Left forelimb (tissue), 1 donor: Measurements from ENCODE around the gene PHLPP1.
"Not testable (repeated sequence)": the region's sequence is repeated elsewhere in the genome, so short reads cannot be mapped to it uniquely, and the experiment has no call there.

Source experiments
- DNase-seq: peaks from one replicate; pipeline ENCODE4 v3.0.0-alpha.2; 2018; ENCODE audit warnings: low spot score

Gene PHLPP1

DNA sequence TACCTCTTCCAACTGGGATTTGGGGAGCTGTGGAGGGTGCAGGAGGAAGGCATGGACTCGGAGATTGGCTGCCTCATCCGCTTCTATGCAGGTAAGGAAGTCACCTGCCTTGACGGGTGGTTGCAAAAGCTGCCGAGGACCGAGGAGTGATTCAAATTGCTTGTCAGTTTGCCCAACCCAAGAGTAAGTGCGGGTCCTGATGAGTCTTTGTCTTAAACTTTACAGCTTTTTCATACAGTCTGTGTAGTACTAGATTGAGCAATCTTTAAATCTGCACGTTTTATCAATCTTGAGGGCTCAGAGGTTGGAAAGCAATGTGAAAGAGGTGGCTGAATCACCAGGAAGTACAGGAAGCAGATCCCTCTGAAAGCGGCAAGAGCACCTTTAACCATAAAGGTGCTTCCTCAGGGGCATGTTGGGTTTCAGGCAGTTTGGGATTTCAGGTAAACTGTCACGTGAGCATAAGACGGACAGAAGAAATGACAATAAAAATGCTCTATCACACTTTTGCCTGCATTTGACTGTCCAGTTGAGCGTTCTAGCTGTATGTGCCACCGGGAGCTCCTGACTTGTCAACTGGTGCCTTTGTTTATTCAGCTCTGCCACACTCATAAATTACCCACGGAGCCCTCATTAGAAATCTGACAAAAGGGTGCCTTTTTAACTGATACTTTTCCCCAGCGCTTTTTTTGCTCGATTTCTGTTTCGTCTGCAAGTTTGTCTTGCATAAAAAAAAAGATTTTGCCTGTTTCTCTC, 2.0 kb downstream of the PHLPP1 start:
- DNase-seq = no peak

DNA sequence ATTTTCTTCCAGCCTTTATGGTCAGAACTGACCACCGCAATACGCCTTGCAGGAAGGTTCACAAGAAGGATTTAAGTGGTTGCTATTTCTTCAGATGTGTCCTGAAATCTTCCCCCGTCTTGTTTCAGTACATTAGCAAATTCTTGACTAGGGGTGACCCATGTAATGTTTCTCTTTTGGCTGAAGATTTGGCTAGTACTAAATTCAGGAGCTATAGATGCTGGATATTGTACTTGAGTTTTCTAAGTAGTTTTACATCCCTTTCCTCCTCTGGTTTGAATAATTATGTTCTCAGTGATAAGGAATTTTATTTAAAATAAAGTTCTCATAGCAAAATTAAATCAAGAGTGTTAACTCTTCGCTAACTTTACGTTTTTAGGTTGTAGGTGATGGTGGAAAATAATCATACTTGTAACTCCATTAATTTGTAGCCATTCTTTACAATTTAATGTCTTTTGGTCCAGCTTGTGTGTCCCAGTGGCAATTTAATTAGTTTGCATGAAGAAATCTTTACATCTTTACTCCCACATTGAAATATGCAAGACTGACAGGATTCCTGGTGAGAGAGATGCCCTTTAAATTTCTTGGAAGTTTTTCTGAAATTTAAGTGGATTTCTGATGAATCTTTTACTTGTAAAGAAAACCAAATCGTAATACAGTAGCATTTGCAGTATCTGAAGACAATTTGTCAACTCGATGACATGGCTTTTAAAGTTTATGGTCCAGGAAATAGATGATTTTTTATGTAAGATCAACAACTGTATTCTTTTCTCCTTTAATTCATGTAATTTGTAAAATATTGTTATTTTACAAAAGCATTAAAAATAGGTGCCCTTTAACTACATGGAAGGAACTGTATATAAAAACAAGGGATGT, 2.8 kb downstream of the PHLPP1 start:
- no peak for DNase-seq

DNA sequence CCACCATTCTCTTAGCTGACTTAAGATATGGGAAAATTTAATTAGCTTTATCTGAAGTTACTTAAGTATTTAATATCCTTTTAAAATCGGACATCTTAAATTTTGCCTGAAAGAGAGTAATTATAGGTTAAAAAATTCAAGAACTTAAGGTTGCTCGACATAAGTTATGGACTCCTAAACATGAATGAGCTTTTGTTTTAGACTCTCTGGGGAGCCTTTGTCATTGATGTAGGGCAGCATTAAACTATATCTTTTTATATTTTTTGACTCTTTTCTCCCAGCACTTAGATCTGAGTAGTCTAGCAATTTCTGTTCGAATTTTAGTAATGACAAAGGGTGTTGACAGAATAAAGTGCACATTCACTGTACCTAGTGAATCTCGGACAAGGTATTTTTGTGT, 4.7 kb downstream of the PHLPP1 start:
- DNase-seq = no peak

DNA sequence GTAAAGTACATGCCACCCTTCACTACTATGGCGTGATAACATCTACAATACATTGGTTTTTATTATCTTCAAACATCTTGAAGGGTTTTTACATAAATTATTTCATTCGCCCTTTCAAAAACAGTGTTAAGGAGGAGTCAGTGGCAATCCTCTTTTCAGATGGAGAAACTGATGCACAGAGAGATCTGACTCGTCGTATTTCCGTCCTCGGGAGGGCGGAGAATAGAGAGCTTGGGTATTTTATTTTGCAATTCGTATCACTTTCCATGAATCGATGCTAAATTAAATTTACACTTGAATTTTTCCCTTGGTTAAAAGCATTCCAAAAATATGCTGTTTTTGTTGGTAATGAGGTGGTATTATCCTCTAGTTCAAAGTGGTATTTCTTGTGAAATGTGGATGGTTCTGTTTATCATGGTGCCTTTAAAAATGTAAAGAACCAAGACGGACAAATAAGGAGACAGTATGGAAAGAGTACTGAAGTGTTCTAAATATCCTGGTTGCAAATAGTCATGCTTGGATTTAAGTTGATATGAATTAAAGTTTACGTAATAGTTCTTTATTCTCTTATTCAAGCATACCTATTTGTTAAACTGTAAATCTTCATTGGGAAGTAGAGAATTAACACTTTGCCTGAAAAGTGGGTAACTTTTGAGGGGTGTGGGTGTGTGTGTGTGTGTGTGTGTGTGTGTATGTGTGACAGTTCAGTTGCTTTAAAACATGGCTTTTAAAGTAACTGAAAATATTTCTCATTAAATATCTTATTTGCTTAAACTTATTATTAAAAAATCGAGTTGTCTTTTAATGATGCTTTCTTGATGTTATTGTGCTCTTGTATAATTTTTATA, 5.6 kb downstream of the PHLPP1 start:
- no peak for DNase-seq

DNA sequence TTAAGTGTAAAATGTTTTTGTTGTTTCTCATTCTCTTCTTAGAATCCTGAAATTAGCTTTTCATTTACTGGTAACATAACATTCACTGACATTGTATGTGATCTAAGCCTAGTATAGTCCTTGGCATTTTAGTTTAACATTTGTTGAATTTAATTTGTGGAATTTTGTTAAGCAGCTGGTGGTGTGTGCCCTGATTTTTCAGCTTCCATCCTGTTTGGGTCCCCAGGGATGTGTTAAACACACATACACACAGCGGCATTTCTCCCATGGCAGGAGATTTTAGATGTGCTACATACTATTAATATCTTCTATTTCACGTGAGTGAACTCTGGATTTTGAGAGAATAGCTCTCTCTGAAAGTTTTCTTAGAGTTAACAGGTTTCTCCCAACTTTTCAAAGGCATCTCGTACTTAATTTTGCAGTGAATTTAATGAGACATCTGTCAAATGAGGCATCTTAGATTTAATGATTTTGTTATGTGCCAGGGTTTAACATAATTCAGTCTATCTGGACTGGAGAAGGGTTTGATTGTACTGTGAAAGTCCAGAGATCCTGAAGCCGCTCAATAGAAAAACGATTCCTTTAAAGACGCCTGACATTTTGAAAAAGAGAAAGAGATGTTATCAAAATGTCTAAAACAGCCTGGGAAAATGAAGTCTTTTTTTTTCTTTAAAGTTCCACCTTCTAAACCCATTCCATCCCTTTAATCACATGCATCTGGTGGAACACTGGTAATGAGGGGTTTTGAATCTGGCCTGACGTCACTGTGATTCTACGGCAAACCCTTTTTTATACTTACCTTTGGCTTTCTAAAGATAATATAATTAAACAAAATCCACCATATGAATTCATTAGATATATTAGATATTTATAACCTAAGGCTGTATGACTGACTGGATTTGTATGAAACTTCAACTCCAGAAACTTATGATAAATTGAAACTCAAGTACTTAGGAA, 6.8 kb downstream of the PHLPP1 start:
- DNase-seq = no peak

DNA sequence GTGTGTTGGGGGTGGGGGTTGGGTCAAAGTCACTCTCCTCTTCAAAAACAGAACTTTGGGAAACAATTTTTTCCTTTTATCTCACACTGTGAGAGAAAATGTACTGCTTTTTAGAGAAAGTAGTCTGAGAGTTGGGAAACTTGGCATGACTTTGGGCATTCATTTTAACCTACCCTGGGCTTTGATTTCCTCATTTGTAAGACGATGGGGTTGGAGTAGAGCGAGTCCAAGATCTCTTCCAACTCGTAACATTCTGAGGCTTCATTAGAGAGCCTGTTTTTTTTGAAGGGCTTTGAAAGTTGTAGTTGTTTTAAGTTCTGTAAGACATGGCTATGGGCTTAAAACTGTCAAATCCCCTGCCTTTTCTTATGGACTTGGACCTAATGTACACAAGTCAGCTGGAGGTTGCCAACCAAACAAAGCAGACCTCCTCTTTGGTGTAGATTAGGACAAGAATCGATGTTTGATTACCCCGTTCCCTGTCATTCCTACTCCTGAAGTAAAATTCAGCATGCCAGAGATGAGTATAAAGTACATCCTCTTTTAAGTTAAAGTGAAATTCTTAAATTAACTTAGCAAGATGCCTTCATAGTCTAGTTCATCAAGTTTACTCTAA, 8.4 kb downstream of the PHLPP1 start:
- DNase-seq = no peak

DNA sequence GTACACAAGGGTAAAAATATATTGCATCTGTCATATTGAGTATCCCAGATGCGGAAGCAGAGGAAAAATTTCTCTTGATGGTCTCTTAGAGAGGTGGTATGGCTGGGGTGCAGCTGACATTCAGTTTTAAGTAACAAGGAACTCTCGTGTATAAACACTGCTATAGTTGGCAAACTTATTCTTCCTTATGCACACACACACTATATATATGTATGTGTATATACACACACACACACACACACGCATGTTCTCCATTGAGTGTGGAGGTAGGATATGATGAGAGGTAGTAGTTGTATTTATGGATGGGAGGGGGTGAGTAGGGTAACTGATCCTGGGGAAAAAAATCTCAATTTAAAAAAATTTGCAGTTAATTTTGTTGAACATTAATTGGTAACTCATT, 10.6 kb downstream of the PHLPP1 start:
- DNase-seq = no peak

DNA sequence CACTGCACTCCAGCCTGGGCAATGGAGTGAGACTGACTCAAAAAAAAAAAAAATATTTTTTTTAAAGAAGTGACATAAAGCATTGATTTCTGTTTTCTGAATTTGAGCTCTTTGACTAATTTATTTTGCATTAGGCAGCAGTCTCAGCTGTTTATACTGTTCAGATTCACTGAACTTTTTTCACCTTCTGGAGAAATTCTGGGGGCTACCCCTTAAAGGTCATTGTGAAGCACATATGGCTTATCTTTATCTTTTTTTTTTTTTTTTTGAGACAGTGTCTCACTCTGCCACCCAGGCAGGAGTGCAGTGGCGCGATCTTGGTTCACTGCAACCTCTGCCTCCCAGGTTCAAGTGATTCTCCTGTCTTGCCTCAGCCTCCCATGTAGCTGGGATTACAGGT, 12.9 kb downstream of the PHLPP1 start:
- DNase-seq = no peak

DNA sequence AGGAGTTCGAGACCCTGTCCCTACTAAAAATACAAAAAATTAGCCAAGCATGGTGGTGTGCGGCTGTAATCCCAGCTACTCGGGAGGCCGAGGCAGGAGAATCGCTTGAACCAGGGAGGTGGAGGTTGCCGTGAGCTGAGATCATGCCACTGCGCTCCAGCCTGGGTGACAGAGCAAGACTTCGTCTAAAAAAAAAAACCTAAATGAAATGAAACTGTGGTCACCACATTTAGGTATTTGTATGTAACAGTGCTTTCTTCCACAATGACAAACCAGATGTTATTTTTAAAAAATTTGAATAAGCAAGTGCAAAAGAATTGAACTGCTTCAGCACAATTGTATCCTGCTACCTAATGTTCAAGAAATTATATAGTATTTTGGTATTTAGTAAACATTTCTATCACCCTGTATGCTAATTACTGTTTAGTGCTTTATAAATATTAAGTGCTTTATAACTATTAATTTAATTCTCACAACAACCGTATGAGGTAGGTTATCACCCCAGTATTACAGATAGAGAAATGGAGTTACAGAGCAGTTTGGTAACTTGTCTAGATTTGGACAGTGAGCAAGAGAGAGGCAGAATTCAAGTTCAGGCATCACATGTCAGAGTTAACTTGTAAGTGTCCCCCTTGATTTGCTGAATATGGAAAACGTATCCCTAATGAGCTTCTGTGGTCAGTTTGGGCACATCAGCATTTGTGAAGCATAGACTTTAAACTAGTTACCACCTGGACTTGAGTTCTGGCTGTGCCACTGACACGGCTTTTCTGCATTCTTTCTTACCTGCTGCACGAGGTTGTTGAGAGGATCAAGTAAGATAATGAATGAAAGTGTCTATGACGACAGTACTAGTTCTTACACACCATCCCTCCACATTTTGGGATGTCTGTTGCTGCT, 14.4 kb downstream of the PHLPP1 start:
- no peak for DNase-seq

DNA sequence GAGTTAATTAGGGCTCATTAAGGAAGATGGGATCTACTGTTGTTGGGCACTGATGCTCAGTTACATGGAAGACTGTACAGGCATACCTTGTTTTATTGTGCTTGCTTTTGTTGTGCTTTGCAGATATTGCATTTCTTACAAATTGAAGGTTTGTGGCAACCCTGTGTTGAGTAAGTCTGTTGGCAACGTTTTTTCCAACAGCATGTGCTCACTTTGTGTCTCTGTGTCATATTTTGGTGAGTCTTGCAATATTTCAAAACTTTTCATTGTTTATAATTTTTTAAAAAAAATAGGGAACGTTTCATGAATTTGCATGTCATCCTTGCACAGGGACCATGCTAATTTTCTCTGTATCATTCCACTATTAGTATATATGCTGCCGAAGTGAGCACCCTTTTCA, 15.6 kb downstream of the PHLPP1 start:
- no peak for DNase-seq

DNA sequence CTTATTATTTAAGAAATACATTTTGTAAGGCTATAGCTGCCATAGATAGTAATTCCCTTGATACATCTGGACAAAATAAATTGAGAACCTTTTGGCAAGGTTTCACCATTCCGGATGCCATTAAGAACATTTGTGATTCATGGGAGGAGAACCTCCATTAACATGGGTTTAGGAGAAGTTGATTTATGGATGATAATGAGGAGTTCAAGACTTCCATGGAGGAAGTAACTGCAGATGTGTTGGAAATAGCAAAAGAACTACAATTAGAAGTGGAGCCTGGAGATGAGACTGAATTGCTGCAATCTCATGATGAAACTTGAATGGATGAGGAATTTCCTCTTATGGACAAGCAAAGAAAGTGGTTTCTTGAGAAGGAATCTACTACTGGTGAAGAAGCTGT, 17.3 kb downstream of the PHLPP1 start:
- DNase-seq = no peak

DNA sequence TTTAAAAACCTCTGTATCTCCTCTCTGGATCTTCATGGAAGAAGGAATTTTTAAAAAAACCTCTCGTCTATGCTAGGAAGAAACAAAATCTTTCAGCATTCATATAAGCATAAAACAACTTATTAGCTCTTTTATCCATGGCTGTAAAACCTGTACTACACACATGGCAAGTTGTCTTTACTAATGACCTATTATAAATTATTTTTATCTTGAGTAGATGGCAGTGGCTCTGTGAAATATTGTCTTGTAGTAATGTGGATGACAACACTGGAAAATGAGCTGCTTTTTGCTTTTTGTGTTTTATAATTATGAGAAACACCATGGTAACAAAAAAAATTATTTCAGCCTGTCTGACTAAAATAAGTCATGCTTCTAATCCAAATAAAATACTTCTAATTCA, 18.9 kb downstream of the PHLPP1 start:
- DNase-seq = no peak

DNA sequence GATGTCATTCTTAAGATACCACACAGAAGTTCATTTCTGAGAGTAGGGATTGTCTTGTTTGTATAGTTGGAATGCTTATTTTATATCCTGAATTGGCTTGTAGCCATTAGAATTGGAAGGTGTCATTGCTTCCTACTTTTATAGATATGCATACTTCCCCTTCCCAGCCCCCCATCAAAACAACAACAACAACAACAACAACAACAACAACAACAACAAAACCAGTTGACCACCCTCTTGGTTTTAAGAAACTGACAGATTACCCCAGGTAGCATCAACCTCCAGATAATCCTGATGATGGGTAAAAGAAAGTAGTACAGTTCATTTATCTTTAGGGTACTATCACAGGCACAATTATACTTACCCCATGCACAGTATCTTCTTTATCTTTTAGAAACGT, 20.0 kb downstream of the PHLPP1 start:
- DNase-seq = no peak

DNA sequence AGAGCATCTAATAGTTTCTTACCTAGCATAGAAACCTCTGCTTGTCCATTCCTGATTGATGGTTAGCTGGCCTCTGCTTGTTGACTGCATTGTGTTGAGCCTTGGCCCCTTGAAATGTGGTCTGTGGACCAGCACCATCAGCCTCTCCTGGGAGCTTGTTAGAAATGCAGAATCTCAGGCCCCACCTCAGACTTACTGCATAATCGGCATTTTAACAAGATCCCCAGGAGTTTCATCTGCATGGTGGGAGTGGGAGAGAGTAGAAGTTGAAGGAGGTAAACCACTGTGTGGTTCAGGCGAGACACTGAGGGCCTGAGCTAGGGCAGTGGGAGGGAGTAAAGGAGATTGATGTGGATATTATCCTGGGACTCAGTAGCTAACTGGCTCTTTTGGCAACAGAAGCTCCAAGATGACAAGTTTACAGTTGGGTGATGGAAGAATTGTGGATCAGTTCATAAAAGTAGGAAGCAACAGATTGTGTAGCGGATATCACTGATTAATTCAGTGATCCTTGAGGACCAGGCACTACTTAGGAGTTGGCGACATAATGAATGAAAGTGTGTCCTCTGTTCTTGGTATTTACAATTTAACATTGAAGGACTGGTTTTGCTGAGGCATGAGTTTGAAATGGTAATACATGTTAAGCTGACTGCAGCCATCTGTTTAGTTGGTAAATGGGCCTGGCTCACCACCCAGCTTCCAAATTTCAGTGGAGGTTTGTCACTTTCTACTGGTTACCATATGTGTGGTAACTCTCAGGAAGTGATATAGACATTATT, 20.9 kb downstream of the PHLPP1 start:
- DNase-seq = no peak

DNA sequence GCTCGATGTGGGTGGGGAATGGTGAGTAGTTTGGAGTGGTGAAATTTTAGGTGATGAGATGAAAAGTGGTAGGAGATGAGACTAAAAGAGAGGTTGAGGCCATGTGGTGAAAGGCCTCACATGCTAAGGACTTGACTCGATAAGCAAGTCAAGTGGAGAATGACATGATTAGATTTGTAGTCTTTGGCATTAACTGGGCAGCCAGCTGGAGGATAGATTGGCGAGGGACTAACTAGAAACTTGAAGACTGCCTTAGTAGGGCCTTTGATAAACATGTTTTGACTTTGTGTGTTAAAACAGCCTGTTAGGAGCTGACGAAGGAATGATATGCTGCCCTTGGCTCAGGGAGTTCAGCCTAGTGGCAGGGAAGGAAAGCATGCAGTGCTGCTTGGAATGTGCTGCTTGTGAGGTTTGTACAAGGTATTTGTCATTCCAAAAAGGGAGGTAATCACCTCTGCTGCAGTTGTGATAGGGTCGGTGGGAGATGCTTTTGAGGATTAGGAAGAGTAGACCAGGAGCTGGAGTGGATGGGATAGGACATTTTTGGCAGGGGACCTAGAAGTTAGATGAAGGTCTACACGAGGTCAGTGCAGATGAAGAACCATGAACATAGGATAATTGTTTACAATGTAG, 22.0 kb downstream of the PHLPP1 start:
- no peak for DNase-seq

DNA sequence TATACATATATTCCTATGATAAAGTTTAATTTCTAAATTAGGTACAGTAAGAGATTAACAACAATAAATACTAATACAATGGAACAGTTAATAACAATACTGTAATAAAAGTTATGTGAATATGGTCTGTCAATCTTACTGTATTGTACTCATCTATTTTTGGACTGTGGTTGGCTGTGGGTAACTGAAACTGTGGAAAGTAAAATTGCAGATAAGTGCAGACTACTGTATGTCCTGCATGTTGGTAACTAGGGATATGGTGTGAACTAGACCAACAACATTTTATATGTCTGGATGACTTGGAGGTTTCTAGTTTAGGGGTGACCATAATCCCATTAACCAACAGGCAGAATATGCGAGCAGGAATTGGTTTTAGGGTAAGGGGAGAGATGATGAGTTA, 23.3 kb downstream of the PHLPP1 start:
- no peak for DNase-seq

DNA sequence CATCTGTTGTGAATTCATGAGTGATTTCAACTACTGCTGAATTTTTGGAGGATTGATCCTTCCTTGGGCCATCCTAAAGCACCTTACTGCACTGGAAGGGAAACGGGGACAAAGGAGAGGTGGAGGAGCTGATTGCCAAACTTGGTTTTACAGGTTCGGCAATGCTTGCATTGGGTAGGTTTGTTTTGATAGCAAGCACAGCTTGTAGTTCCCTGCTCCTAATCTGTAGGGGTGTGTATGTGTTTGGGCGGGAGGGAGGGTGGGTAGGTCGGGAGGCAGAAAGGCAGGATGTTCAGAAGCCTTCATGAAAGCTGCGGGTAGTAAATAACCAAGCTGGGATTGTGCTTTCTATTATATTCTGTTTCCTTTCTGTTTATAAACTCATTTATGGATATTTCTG, 24.6 kb downstream of the PHLPP1 start:
- DNase-seq = no peak

DNA sequence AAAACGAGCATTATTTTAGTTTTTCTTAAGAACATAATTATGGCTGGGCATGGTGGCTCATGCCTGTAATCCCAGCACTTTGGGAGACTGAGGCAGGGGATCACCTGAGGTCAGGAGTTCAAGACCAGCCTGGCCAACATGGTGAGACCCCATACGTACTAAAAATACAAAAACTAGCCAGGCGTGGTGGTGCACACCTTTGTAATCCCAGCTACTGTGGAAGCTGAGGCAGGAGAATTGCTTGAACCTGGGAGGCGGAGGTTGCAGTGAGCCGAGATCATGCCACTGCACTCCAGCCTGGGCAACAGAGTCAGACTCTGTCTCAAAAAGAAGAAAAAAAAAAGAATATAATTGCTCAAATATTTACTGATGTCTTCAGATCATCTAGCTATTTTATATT, 25.3 kb downstream of the PHLPP1 start:
- DNase-seq = not testable (repeated sequence)
